B cell (primary cell): ENCODE data around the gene RGS3.

ENCODE experiments used
- EZH2 ChIP-seq: IDR thresholded peaks from 2 replicates; pipeline ENCODE4 v1.6.1; 2012; ENCODE audit warnings: borderline replicate concordance, low read depth, mild to moderate bottlenecking, moderate library complexity, low read length; ENCODE audit not compliant: insufficient read depth, poor library complexity, severe bottlenecking
- TF ChIP-seq, protein P1 (sequence below): fragments of 200-600 bp; IDR thresholded peaks from one replicate; pipeline ENCODE4 v1.8.0; 2022; ENCODE audit warnings: antibody characterized with exemption, mild to moderate bottlenecking

DNA sequence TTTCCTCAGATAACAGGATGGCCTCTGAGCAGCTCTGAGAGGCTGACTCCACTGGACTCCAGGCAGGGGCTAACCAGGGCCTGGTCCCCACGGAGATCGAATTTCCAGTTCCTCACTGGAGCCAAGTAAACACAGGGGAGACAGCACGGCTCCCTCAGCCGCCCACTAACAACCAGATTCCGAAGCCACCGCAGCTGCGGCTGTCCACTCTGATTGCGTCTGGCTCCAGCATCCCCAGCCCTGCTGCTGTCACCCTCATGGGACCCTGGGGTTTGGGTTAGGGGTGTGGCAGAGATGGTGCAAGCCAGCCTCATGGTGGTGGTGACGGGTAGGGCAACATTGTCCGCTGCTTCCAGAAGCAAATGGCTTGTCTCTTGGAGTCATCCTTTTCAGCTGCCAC lies 172.6 kb downstream of the RGS3 start:
- TF ChIP-seq, protein P1, sequence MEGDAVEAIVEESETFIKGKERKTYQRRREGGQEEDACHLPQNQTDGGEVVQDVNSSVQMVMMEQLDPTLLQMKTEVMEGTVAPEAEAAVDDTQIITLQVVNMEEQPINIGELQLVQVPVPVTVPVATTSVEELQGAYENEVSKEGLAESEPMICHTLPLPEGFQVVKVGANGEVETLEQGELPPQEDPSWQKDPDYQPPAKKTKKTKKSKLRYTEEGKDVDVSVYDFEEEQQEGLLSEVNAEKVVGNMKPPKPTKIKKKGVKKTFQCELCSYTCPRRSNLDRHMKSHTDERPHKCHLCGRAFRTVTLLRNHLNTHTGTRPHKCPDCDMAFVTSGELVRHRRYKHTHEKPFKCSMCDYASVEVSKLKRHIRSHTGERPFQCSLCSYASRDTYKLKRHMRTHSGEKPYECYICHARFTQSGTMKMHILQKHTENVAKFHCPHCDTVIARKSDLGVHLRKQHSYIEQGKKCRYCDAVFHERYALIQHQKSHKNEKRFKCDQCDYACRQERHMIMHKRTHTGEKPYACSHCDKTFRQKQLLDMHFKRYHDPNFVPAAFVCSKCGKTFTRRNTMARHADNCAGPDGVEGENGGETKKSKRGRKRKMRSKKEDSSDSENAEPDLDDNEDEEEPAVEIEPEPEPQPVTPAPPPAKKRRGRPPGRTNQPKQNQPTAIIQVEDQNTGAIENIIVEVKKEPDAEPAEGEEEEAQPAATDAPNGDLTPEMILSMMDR: no peak
- TF ChIP-seq EZH2: no peak
